Neural progenitor cell (in vitro differentiated cells): ENCODE data around the gene TSC22D2.

Experiments used
- CTCF ChIP-seq: fragments of 200-600 bp; sonication (generic); IDR thresholded peaks from 2 replicates; pipeline ENCODE4 v1.5.1; 2017; ENCODE audit warnings: antibody characterized with exemption, mild to moderate bottlenecking
- EZH2 ChIP-seq: fragments of 200-600 bp; sonication (generic); IDR thresholded peaks from 2 replicates; pipeline ENCODE4 v1.6.1; 2017; ENCODE audit warnings: antibody characterized with exemption, mild to moderate bottlenecking, moderate library complexity

- no peak for TF ChIP-seq CTCF
- no peak for TF ChIP-seq EZH2
Observed at GRCh38 chr3:150372320-150372719, 35.8 kb upstream of the TSC22D2 start.
